Retinal pigment epithelial cell (primary cell): ENCODE results near the gene CEP131.

Experiments used
- DNase-seq: peaks from one replicate; pipeline ENCODE4 v3.0.0-alpha.2; 2010; ENCODE audit warnings: low read depth
- H3K4me3 ChIP-seq: 2 replicates; pipeline ENCODE4 v1.5.1; 2011; ENCODE audit warnings: mild to moderate bottlenecking, low read length, control low read depth, moderate library complexity
- CTCF ChIP-seq: conservative IDR thresholded peaks from 2 replicates; pipeline ENCODE4 v1.5.1; 2011; ENCODE audit warnings: low read depth, low read length, control low read depth, inconsistent platforms

The CEP131 gene

GRCh38 chr17:81194941-81195901 is 27.5 kb downstream of the CEP131 start:
- H3K4me3 ChIP-seq: no peak overlapping the region
- no peak for DNase-seq
- no peak for TF ChIP-seq CTCF

- no peak for DNase-seq
- H3K4me3 ChIP-seq: no peak overlapping the region
- no peak for TF ChIP-seq CTCF
Observed at GRCh38 chr17:81194225-81194760, 28.5 kb downstream of the CEP131 start.

GRCh38 chr17:81193470-81194224 is 29.1 kb downstream of the CEP131 start:
- TF ChIP-seq CTCF: no peak
- no peak for DNase-seq
- no peak overlapping the region for H3K4me3 ChIP-seq

- no peak overlapping the region for H3K4me3 ChIP-seq
- no peak for TF ChIP-seq CTCF
Observed at GRCh38 chr17:81193051-81193410, 29.7 kb downstream of the CEP131 start.

GRCh38 chr17:81192386-81193050 is 30.2 kb downstream of the CEP131 start:
- no peak for DNase-seq
- no peak for TF ChIP-seq CTCF
- no peak overlapping the region for H3K4me3 ChIP-seq

More at GRCh38 chr17:81193051-81193410, 29.7 kb downstream of the CEP131 start:
- no peak for DNase-seq

GRCh38 chr17:81191646-81192045 is 31.1 kb downstream of the CEP131 start:
- no peak overlapping the region for H3K4me3 ChIP-seq
- no peak for DNase-seq
- no peak for TF ChIP-seq CTCF
